HepG2 (cell line): Measurements from ENCODE around the gene RFX6. TPM values are rescaled to one million over a fixed set of nuclear protein-coding genes. Genes with fewer than 3 reads are reported as not detected.

Experiments
- ATAC-seq: fragments of 200-7000 bp; cut with Tn5 transposase; 3 replicates; pipeline ENCODE4 v1.9.1; 2020; ENCODE audit warnings: mild to moderate bottlenecking, moderate library complexity
- BruUV-seq: library from RNA; stranded (reverse); fragments of 400-500 nt; replicated peaks from 2 replicates; lab custom pipeline; 2021; lab: Mats Ljungman, UMichigan
- CTCF ChIA-PET: fragments of 300-600 bp; formaldehyde crosslinking; extraction: SDS; loops from one replicate; lab custom pipeline; 2021; ENCODE audit warnings: low total read pairs, inconsistent platforms, low intra/inter-chr PET ratio; lab: Yijun Ruan, JAX
- POLR2A ChIA-PET: fragments of 350-600 bp; sonication (Branson Sonifier 250); formaldehyde crosslinking; loops from one replicate; lab custom pipeline; 2020; ENCODE audit warnings: antibody characterized with exemption, inconsistent platforms; lab: Yijun Ruan, JAX
- DNase-seq: peaks from one replicate; pipeline ENCODE4 v3.0.0-alpha.2; 2015; ENCODE audit warnings: low spot score
- FAIRE-seq: peaks from 3 replicates; lab custom pipeline; 2011; peaks lifted over from hg19 to GRCh38; lab: Jason Lieb, UNC
- H2AFZ ChIP-seq: one replicate; pipeline ENCODE4 v1.6.1; 2011; ENCODE audit warnings: low read length, inconsistent platforms
- H3K27ac ChIP-seq: fragments of 300-600 bp; 3 replicates; pipeline ENCODE4 v1.8.0; 2011; ENCODE audit warnings: mixed run types, mild to moderate bottlenecking, mixed read lengths, low read length, inconsistent platforms; ENCODE audit not compliant: insufficient read depth; ENCODE audit errors: extremely low read length
- H3K27me3 ChIP-seq, 2 experiments: fragments of 200-600 bp in 1 of 2; 2 replicates in 1 of 2; 3 replicates in 1 of 2; pipeline versions ENCODE4 v1.6.0 to v1.8.0; 2011; ENCODE audit warnings: low read length in 2 of 2, mild to moderate bottlenecking in 2 of 2, moderate library complexity in 2 of 2, inconsistent platforms in 1 of 2; ENCODE audit not compliant: insufficient read depth in 2 of 2, control insufficient read depth in 1 of 2
- H3K36me3 ChIP-seq, 2 experiments: fragments of 200-600 bp in 1 of 2; replicated peaks in 1 of 2; 2 replicates in 1 of 2; 3 replicates in 1 of 2; pipeline versions ENCODE4 v1.5.1 to v1.8.0; 2011; ENCODE audit warnings: low read length in 2 of 2, inconsistent platforms in 1 of 2; ENCODE audit not compliant: insufficient read depth in 2 of 2, control insufficient read depth in 1 of 2
- H3K4me1 ChIP-seq: 2 replicates; pipeline ENCODE4 v1.5.1; 2012; ENCODE audit warnings: low read length, inconsistent platforms; ENCODE audit not compliant: insufficient read depth
- H3K4me2 ChIP-seq: 2 replicates; pipeline ENCODE4 v1.6.0; 2011; ENCODE audit warnings: low read depth, low read length, inconsistent platforms
- H3K4me3 ChIP-seq, 3 experiments: fragments of 200-600 bp in 1 of 3; sonication (generic), shearing (Covaris generic) in 1 of 3; replicated peaks in 1 of 3; 2 replicates each; pipeline ENCODE4 v1.5.1; 2011 to 2016; ENCODE audit warnings: low read length in 3 of 3, inconsistent platforms in 2 of 3, low read depth in 2 of 3, mild to moderate bottlenecking in 2 of 3, control low read depth in 1 of 3, mixed read lengths in 1 of 3; ENCODE audit not compliant: insufficient read depth in 1 of 3
- H3K79me2 ChIP-seq: one replicate; pipeline ENCODE4 v1.6.1; 2011; ENCODE audit warnings: low read length, inconsistent platforms; ENCODE audit not compliant: insufficient read depth
- H3K9ac ChIP-seq: 2 replicates; pipeline ENCODE4 v1.6.0; 2011; ENCODE audit warnings: mild to moderate bottlenecking, low read depth, low read length, inconsistent platforms; ENCODE audit not compliant: insufficient read depth
- H3K9me3 ChIP-seq: 2 replicates; pipeline ENCODE4 v1.5.1; 2012; ENCODE audit warnings: mild to moderate bottlenecking, low read length
- H4K20me1 ChIP-seq: 2 replicates; pipeline ENCODE4 v1.6.0; 2011; ENCODE audit warnings: inconsistent platforms, mild to moderate bottlenecking, low read length, moderate library complexity; ENCODE audit not compliant: insufficient read depth
- CBX1 ChIP-seq: IDR thresholded peaks from one replicate; pipeline ENCODE4 v1.6.1; 2016; ENCODE audit warnings: antibody characterized with exemption, low read depth
- NR1H2 ChIP-seq: sonication (generic); formaldehyde crosslinking; IDR thresholded peaks from 2 replicates; pipeline ENCODE4 v1.8.1; 2022; ENCODE audit warnings: low read depth, missing genetic modification reagents, borderline replicate concordance
- ZNF496 ChIP-seq: sonication (generic); formaldehyde crosslinking; IDR thresholded peaks from 2 replicates; pipeline ENCODE4 v1.8.1; 2023; ENCODE audit warnings: mild to moderate bottlenecking, moderate library complexity, missing genetic modification reagents; ENCODE audit not compliant: insufficient replicate concordance
- ZNF616 ChIP-seq: sonication (generic); formaldehyde crosslinking; IDR thresholded peaks from 2 replicates; pipeline ENCODE4 v1.5.0; 2020; ENCODE audit warnings: low read depth, mild to moderate bottlenecking, missing genetic modification reagents
- ZNF800 ChIP-seq: sonication (generic); formaldehyde crosslinking; IDR thresholded peaks from 2 replicates; pipeline ENCODE4 v1.4.0; 2020; ENCODE audit warnings: missing genetic modification reagents
- WGBS: methylation state at CpG from one replicate; pipeline ENCODE4 v1.1.6; 2017; ENCODE audit warnings: low lambda C conversion rate; 5-methylcytosine and 5-hydroxymethylcytosine counted together
- in situ Hi-C: cut with HindIII; loops from 2 replicates; pipeline ENCODE4 v1.10.0; 2017; ENCODE audit warnings: low pct_unique_long_range_greater_than_20kb; ENCODE audit not compliant: extremely low pct_ligation_motif_present
- intact Hi-C: fragments of 100-400 bp; cut with micrococcal nuclease; formaldehyde crosslinking; loops from one replicate; pipeline ENCODE4 v1.10.0; 2022; ENCODE audit not compliant: unreplicated experiment
- polyA plus RNA-seq, 8 experiments: library from polyadenylated mRNA; depleted of rRNA in 3 of 8; stranded (reverse) in 7 of 8; unstranded in 1 of 8; fragments of >200 nt; fragmentation: Illumina TruSeq in 4 of 8; extraction: Trizol in 4 of 8; gene quantifications; 2 replicates each; pipeline versions ENCODE4 v1.2.1 to v1.2.3, GENCODE V29; 2011 to 2016; ENCODE audit warnings: low read depth in 4 of 8, missing spikeins in 1 of 8, mixed read lengths in 1 of 8; ENCODE audit not compliant: insufficient read depth in 1 of 8
- total RNA-seq, 5 experiments: library from RNA; depleted of rRNA; stranded (reverse); fragments of >200 nt; fragmentation: Illumina TruSeq; extraction: Trizol; gene quantifications; 2 replicates each; pipeline ENCODE4 v1.2.3, GENCODE V29; 2016; ENCODE audit warnings: low read depth in 1 of 5

RFX6 gene
- total and polyA plus RNA-seq, 2 of the 13 experiments (the other 11 are each of a cell fraction or from before 2014, with no cell fraction given): 0.04 TPM; not detected in 1

DNA sequence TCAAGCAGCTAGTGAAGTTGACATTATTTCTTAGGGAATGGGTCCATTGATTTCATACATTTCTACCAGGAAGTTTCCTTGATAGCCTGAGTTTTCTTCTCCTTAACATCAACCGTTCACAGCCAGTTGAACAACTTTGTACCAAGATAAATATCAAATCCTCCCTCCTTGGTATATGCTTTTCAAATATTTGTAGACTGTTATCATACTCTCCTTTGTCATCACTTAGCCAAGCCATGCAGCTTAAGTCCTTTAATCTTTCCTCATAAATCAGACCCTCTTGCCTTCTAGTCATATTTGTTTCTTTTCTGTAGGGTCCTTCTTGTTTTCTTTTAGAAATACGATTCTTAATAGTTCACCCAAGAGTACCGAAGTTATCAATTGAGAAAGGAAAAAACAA lies 25.6 kb downstream of the RFX6 start (continued):
- TF ChIP-seq ZNF800 (CRISPR knock-in tag): no peak

DNA sequence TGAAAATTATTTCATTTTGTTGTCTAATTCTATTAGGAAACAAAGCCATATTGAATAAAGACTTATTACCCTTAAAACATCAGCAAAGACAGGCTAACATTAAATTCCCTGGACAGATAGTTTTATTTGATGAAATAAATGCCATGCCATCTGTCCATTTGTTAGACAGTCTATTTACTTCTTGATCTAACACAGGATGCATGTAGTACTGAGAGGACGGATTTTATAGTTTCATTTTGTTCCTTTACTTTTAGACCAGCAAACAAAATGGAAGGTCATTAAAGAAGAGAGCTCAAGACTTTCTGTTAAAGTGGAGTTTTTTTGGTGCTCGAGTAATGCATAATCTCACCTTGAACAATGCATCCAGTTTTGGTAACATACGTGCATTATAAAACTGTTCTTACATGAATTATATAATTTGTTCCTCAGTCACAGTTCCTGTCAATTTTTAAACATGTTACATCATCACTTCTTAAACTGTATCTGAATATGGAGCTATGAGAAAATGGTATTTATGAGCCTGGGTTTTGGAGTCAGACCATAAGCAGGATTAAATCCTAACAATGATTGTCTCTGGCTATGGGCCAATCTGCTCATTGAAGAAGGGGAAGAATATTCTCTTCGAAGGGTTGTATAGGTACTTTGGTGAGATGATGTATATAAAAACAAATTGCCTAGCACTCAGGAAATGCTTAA lies 46.0 kb downstream of the RFX6 start:
- H3K4me3 ChIP-seq: no peak overlapping the region
- no peak overlapping the region for H3K9ac ChIP-seq
- no peak overlapping the region for H3K4me2 ChIP-seq
- no peak overlapping the region for H3K27ac ChIP-seq
- ChIA-PET POLR2A (no interaction called here), CTCF (no interaction called here)
- H3K4me1 ChIP-seq: peaks cover 16% of the 10 kb centered on the region
- FAIRE-seq (no peak), ATAC-seq (no peak), DNase-seq (no peak)
- TF ChIP-seq ZNF616: no peak
- no peak for TF ChIP-seq CBX1
- TF ChIP-seq NR1H2 (CRISPR knock-in tag): no peak
- TF ChIP-seq ZNF496 (CRISPR knock-in tag): no peak
- no peaks in the 10 kb centered on the region for H3K9me3 ChIP-seq
- no peaks in the 10 kb centered on the region for H4K20me1 ChIP-seq
- 53% methylated on average over 4 of the region's 4 CpGs for WGBS
- no peak overlapping the region for H2AFZ ChIP-seq
- BruUV-seq: no TSS peak
- no peaks in the 10 kb centered on the region for H3K79me2 ChIP-seq
- in situ Hi-C loops (no loop called here), intact Hi-C loops (no loop called here)
- no peaks in the 10 kb centered on the region for H3K36me3 ChIP-seq
- H3K27me3 ChIP-seq: no peaks in the 10 kb centered on the region
